HepG2 (cell line): ENCODE results near the gene PSMD12. TPM values are rescaled to one million over a fixed set of nuclear protein-coding genes. Genes with fewer than 3 reads are reported as not detected.

Experiments used
- AGO2 ChIP-seq: fragments of 200-400 bp; formaldehyde crosslinking; optimal IDR thresholded peaks from 2 replicates; pipeline ENCODE3; 2017; ENCODE audit warnings: mild to moderate bottlenecking, low read depth, low read length, moderate library complexity
- CEBPG ChIP-seq: IDR thresholded peaks from 2 replicates; pipeline ENCODE4 v1.6.1; 2016
- DDIT3 ChIP-seq: sonication (generic); formaldehyde crosslinking; IDR thresholded peaks from 2 replicates; pipeline ENCODE4 v1.4.0; 2020; ENCODE audit warnings: mild to moderate bottlenecking, missing genetic modification reagents
- ETS1 ChIP-seq: sonication (generic); formaldehyde crosslinking; IDR thresholded peaks from 2 replicates; pipeline ENCODE4 v1.4.0; 2020; ENCODE audit warnings: missing genetic modification reagents
- HNRNPH1 ChIP-seq: fragments of 200-400 bp; formaldehyde crosslinking; optimal IDR thresholded peaks from 2 replicates; pipeline ENCODE3; 2017; ENCODE audit warnings: mild to moderate bottlenecking, low read depth, low read length
- HOXA3 ChIP-seq: sonication (generic); formaldehyde crosslinking; IDR thresholded peaks from 2 replicates; pipeline ENCODE4 v1.5.0; 2020; ENCODE audit warnings: missing genetic modification reagents
- MTF1 ChIP-seq: sonication (generic); formaldehyde crosslinking; IDR thresholded peaks from 2 replicates; pipeline ENCODE4 v1.5.0; 2020; ENCODE audit warnings: missing genetic modification reagents
- MYC ChIP-seq: sonication (generic); formaldehyde crosslinking; IDR thresholded peaks from 2 replicates; pipeline ENCODE4 v1.9.0; 2021; ENCODE audit warnings: missing genetic modification reagents, borderline replicate concordance
- NFIB ChIP-seq: sonication (generic); formaldehyde crosslinking; IDR thresholded peaks from 2 replicates; pipeline ENCODE4 v1.9.0; 2021; ENCODE audit warnings: missing genetic modification reagents, mild to moderate bottlenecking, borderline replicate concordance
- PHF5A ChIP-seq: IDR thresholded peaks from one replicate; pipeline ENCODE4 v1.6.1; 2018; ENCODE audit warnings: low read depth, missing genetic modification reagents; ENCODE audit not compliant: unreplicated experiment
- REST ChIP-seq, 2 experiments: IDR thresholded peaks; 2 replicates each; pipeline ENCODE4 v1.6.1; 2011 to 2012; ENCODE audit warnings: low read length in 2 of 2, borderline replicate concordance in 1 of 2, low read depth in 1 of 2, mild to moderate bottlenecking in 1 of 2, moderate library complexity in 1 of 2
- RNF2 ChIP-seq: fragments of 450-650 bp; conservative IDR thresholded peaks from 2 replicates; pipeline ENCODE4 v1.6.1; 2016; ENCODE audit warnings: low read depth
- SAFB2 ChIP-seq: sonication (generic); formaldehyde crosslinking; IDR thresholded peaks from 2 replicates; pipeline ENCODE4 v1.5.1; 2020; ENCODE audit warnings: missing genetic modification reagents, low read depth, mild to moderate bottlenecking, borderline replicate concordance
- ZFP36L2 ChIP-seq: sonication (generic); formaldehyde crosslinking; IDR thresholded peaks from 2 replicates; pipeline ENCODE4 v1.4.0; 2020; ENCODE audit warnings: missing genetic modification reagents
- ZMAT5 ChIP-seq: sonication (generic); formaldehyde crosslinking; IDR thresholded peaks from 2 replicates; pipeline ENCODE4 v1.5.0; 2020; ENCODE audit warnings: mild to moderate bottlenecking, low read depth, missing genetic modification reagents, borderline replicate concordance
- ZNF382 ChIP-seq: sonication (generic); formaldehyde crosslinking; IDR thresholded peaks from 2 replicates; pipeline ENCODE4 v1.5.0; 2020; ENCODE audit warnings: missing genetic modification reagents, mild to moderate bottlenecking, borderline replicate concordance
- ZNF530 ChIP-seq: sonication (generic); formaldehyde crosslinking; IDR thresholded peaks from 2 replicates; pipeline ENCODE4 v1.5.0; 2020; ENCODE audit warnings: low read depth, mild to moderate bottlenecking, missing genetic modification reagents
- ZNF556 ChIP-seq: sonication (generic); formaldehyde crosslinking; IDR thresholded peaks from 2 replicates; pipeline ENCODE4 v1.4.0; 2020; ENCODE audit warnings: mild to moderate bottlenecking, missing genetic modification reagents, borderline replicate concordance
- ZNF644 ChIP-seq: IDR thresholded peaks from 2 replicates; pipeline ENCODE4 v1.6.1; 2016; ENCODE audit warnings: low read depth
- ZNF747 ChIP-seq: sonication (generic); formaldehyde crosslinking; IDR thresholded peaks from 2 replicates; pipeline ENCODE4 v1.8.1; 2023; ENCODE audit warnings: missing genetic modification reagents, mild to moderate bottlenecking, borderline replicate concordance
- ZNF800 ChIP-seq: sonication (generic); formaldehyde crosslinking; IDR thresholded peaks from 2 replicates; pipeline ENCODE4 v1.4.0; 2020; ENCODE audit warnings: missing genetic modification reagents
- ZNF879 ChIP-seq: sonication (generic); formaldehyde crosslinking; IDR thresholded peaks from 2 replicates; pipeline ENCODE4 v1.8.1; 2023; ENCODE audit warnings: missing genetic modification reagents
- ZUFSP ChIP-seq: sonication (generic); formaldehyde crosslinking; IDR thresholded peaks from 2 replicates; pipeline ENCODE4 v1.9.0; 2021; ENCODE audit warnings: missing genetic modification reagents, mild to moderate bottlenecking, borderline replicate concordance
- polyA plus RNA-seq, 8 experiments: library from polyadenylated mRNA; depleted of rRNA in 3 of 8; stranded (reverse) in 7 of 8; unstranded in 1 of 8; fragments of >200 nt; fragmentation: Illumina TruSeq in 4 of 8; extraction: Trizol in 4 of 8; gene quantifications; 2 replicates each; pipeline versions ENCODE4 v1.2.1 to v1.2.3, GENCODE V29; 2011 to 2016; ENCODE audit warnings: low read depth in 4 of 8, missing spikeins in 1 of 8, mixed read lengths in 1 of 8; ENCODE audit not compliant: insufficient read depth in 1 of 8
- total RNA-seq, 5 experiments: library from RNA; depleted of rRNA; stranded (reverse); fragments of >200 nt; fragmentation: Illumina TruSeq; extraction: Trizol; gene quantifications; 2 replicates each; pipeline ENCODE4 v1.2.3, GENCODE V29; 2016; ENCODE audit warnings: low read depth in 1 of 5

PSMD12 gene
- total and polyA plus RNA-seq, 2 of the 13 experiments (the other 11 are each of a cell fraction or from before 2014, with no cell fraction given): 27.4 to 71.7 TPM

GRCh38 chr17:67336859-67337258 lies 29.5 kb downstream of the PSMD12 start (continued):
- no peak for TF ChIP-seq HNRNPH1
- no peak for TF ChIP-seq ZNF530
- TF ChIP-seq ZNF747: no peak
- no peak for TF ChIP-seq ZUFSP (CRISPR knock-in tag)
- TF ChIP-seq ZNF556 (CRISPR knock-in tag): no peak
- TF ChIP-seq ZNF800 (CRISPR knock-in tag): no peak
- no peak for TF ChIP-seq PHF5A (CRISPR knock-in tag)
- no peak for TF ChIP-seq REST (IDR thresholded peaks at IDR 0.05; ENCODE audit: borderline replicate concordance in 1 of 2, low read depth in 1 of 2, low read length in 2 of 2)
- TF ChIP-seq SAFB2: 0 out of 2 replicates have a peak, but pooled peaks have one; percentile 44
- TF ChIP-seq NFIB (CRISPR knock-in tag): no peak
- TF ChIP-seq ZNF382 (CRISPR knock-in tag): no peak
- no peak for TF ChIP-seq ZNF644 (CRISPR knock-in tag)
- no peak for TF ChIP-seq RNF2
- TF ChIP-seq MTF1 (CRISPR knock-in tag): no peak
- TF ChIP-seq DDIT3 (CRISPR knock-in tag): no peak
- TF ChIP-seq AGO2: peak; percentile 21
- TF ChIP-seq MYC: no peak
- TF ChIP-seq HOXA3: no peak
- TF ChIP-seq CEBPG (CRISPR knock-in tag): peak; percentile 57
- TF ChIP-seq ZNF879 (CRISPR knock-in tag): no peak
- TF ChIP-seq ZMAT5 (CRISPR knock-in tag): no peak
- TF ChIP-seq ETS1: no peak
- TF ChIP-seq ZFP36L2: no peak
